ENCODE measurements around the gene CERS6. TPM values are rescaled to one million over a fixed set of nuclear protein-coding genes. Genes with fewer than 3 reads are reported as not detected.

The CERS6 gene
- total RNA-seq, 1 experiment from 2014 or later: 8.3 TPM

- Histone ChIP-seq H3K4me1 (replicated peaks; ENCODE audit: insufficient read depth) (no peaks in the 10 kb centered on the region), H3K27ac (no peak overlapping the region), H3K36me3 (ENCODE audit: low read depth) (no peaks in the 10 kb centered on the region), H3K27me3 (ENCODE audit: insufficient read depth, low read depth) (no peaks in the 10 kb centered on the region), H3K79me2 (ENCODE audit: low read depth) (no peaks in the 10 kb centered on the region), H3K4me2 (no peak overlapping the region), H4K20me1 (ENCODE audit: insufficient read depth) (no peaks in the 10 kb centered on the region), H3K4me3 (no peak overlapping the region), H3K9me2 (ENCODE audit: insufficient read depth) (no peaks in the 10 kb centered on the region), H3F3A (ENCODE audit: insufficient read depth, low read depth) (no peaks in the 10 kb centered on the region), H3K9me3 (ENCODE audit: insufficient read depth, low read depth) (no peaks in the 10 kb centered on the region), H2AFZ (no peak overlapping the region)
- POLR2A ChIA-PET (ENCODE audit: unreplicated experiment): no interaction called here
- intact Hi-C loops (cut with micrococcal nuclease; ENCODE audit: unreplicated experiment): no loop called here
- CTCF ChIA-PET: no interaction called here
- BruUV-seq (replicated peaks): no TSS peak
- no peak for DNase-seq
- TF ChIP-seq EZH2 (IDR thresholded peaks at IDR 0.05; ENCODE audit: low read depth) (no peak), CTCF (conservative IDR thresholded peaks at IDR 0.05) (no peak)
These were observed 353.5 kb downstream of the CERS6 start for GRCh38 chr2:168809537-168809936.

GRCh38 chr2:168810235-168810634 is 354.2 kb downstream of the CERS6 start:
- H3K36me3 ChIP-seq (ENCODE audit: low read depth): no peaks in the 10 kb centered on the region
- no peak overlapping the region for H3K4me3 ChIP-seq
- no TSS peak for BruUV-seq (replicated peaks)
- no peak overlapping the region for H3K27ac ChIP-seq
- no peaks in the 10 kb centered on the region for H3K27me3 ChIP-seq (ENCODE audit: insufficient read depth, low read depth)
- no peak overlapping the region for H3K4me2 ChIP-seq
- ChIA-PET POLR2A (ENCODE audit: unreplicated experiment) (no interaction called here), CTCF (no interaction called here)
- H2AFZ ChIP-seq: no peak overlapping the region
- TF ChIP-seq EZH2 (IDR thresholded peaks at IDR 0.05; ENCODE audit: low read depth) (no peak), CTCF (conservative IDR thresholded peaks at IDR 0.05) (no peak)
- H4K20me1 ChIP-seq (ENCODE audit: insufficient read depth): no peaks in the 10 kb centered on the region
- no peaks in the 10 kb centered on the region for H3K9me3 ChIP-seq (ENCODE audit: insufficient read depth, low read depth)
- intact Hi-C loops (cut with micrococcal nuclease; ENCODE audit: unreplicated experiment): no loop called here
- no peak for DNase-seq
- no peaks in the 10 kb centered on the region for H3F3A ChIP-seq (ENCODE audit: insufficient read depth, low read depth)
- no peaks in the 10 kb centered on the region for H3K4me1 ChIP-seq (replicated peaks; ENCODE audit: insufficient read depth)
- no peaks in the 10 kb centered on the region for H3K79me2 ChIP-seq (ENCODE audit: low read depth)
- no peaks in the 10 kb centered on the region for H3K9me2 ChIP-seq (ENCODE audit: insufficient read depth)

- Histone ChIP-seq H4K20me1 (ENCODE audit: insufficient read depth) (no peaks in the 10 kb centered on the region), H3K27me3 (ENCODE audit: insufficient read depth, low read depth) (no peaks in the 10 kb centered on the region), H3K27ac (no peak overlapping the region), H3K79me2 (ENCODE audit: low read depth) (no peaks in the 10 kb centered on the region), H3K4me2 (no peak overlapping the region), H3K4me1 (replicated peaks; ENCODE audit: insufficient read depth) (no peaks in the 10 kb centered on the region), H3K9me2 (ENCODE audit: insufficient read depth) (no peaks in the 10 kb centered on the region), H3F3A (ENCODE audit: insufficient read depth, low read depth) (no peaks in the 10 kb centered on the region), H2AFZ (no peak overlapping the region), H3K4me3 (no peak overlapping the region), H3K9me3 (ENCODE audit: insufficient read depth, low read depth) (no peaks in the 10 kb centered on the region), H3K36me3 (ENCODE audit: low read depth) (no peaks in the 10 kb centered on the region)
- TF ChIP-seq CTCF (conservative IDR thresholded peaks at IDR 0.05) (no peak), EZH2 (IDR thresholded peaks at IDR 0.05; ENCODE audit: low read depth) (no peak)
- DNase-seq: no peak
- BruUV-seq (replicated peaks): no TSS peak
- ChIA-PET CTCF (no interaction called here), POLR2A (ENCODE audit: unreplicated experiment) (no interaction called here)
- intact Hi-C loops (cut with micrococcal nuclease; ENCODE audit: unreplicated experiment): no loop called here
These were observed 355.6 kb downstream of the CERS6 start for GRCh38 chr2:168811696-168812095.
